ENCODE data around the gene TENM4. TPM values are rescaled to one million over a fixed set of nuclear protein-coding genes. Genes with fewer than 3 reads are reported as not detected.

The TENM4 gene
- total and polyA plus RNA-seq, 2 experiments from 2014 or later = 19.0 to 105 TPM

- Histone ChIP-seq H3K27me3 (no peaks in the 10 kb centered on the region), H3K36me3 (peaks cover 4% of the 10 kb centered on the region), H3K27ac (no peak overlapping the region), H3K4me1 (ENCODE audit: low read depth) (no peaks in the 10 kb centered on the region), H3K9me3 (ENCODE audit: low read depth) (no peaks in the 10 kb centered on the region), H3K4me3 (no peak overlapping the region)
- no peak for DNase-seq (ENCODE audit: low read depth in 1 of 2, low spot score in 1 of 2)
- TF ChIP-seq CTCF (IDR thresholded peaks at IDR 0.05; ENCODE audit: low read depth, low read length) = no peak
These were observed 667.3 kb downstream of the TENM4 start for GRCh38 chr11:78773492-78773891.

GRCh38 chr11:78773077-78773476 lies 667.8 kb downstream of the TENM4 start:
- DNase-seq (ENCODE audit: low read depth in 1 of 2, low spot score in 1 of 2) = peak in 1 of 2 donors; percentile 33
- H3K36me3 ChIP-seq = peaks cover 4% of the 10 kb centered on the region
- H3K9me3 ChIP-seq (ENCODE audit: low read depth) = no peaks in the 10 kb centered on the region
- H3K27ac ChIP-seq = no peak overlapping the region
- no peak overlapping the region for H3K4me3 ChIP-seq
- H3K4me1 ChIP-seq (ENCODE audit: low read depth) = no peaks in the 10 kb centered on the region
- no peaks in the 10 kb centered on the region for H3K27me3 ChIP-seq
- no peak for TF ChIP-seq CTCF (IDR thresholded peaks at IDR 0.05; ENCODE audit: low read depth, low read length)

- no peak overlapping the region for H3K4me3 ChIP-seq
- H3K4me1 ChIP-seq (ENCODE audit: low read depth) = no peaks in the 10 kb centered on the region
- H3K36me3 ChIP-seq = peaks cover 4% of the 10 kb centered on the region
- TF ChIP-seq CTCF (IDR thresholded peaks at IDR 0.05; ENCODE audit: low read depth, low read length) = no peak
- H3K27me3 ChIP-seq = no peaks in the 10 kb centered on the region
- DNase-seq (ENCODE audit: low read depth in 1 of 2, low spot score in 1 of 2) = no peak
- no peak overlapping the region for H3K27ac ChIP-seq
- H3K9me3 ChIP-seq (ENCODE audit: low read depth) = no peaks in the 10 kb centered on the region
These were observed 668.6 kb downstream of the TENM4 start for GRCh38 chr11:78772186-78772585.

- peaks cover 4% of the 10 kb centered on the region for H3K36me3 ChIP-seq
- H3K9me3 ChIP-seq (ENCODE audit: low read depth) = no peaks in the 10 kb centered on the region
- H3K4me1 ChIP-seq (ENCODE audit: low read depth) = no peaks in the 10 kb centered on the region
- H3K27ac ChIP-seq = no peak overlapping the region
- no peaks in the 10 kb centered on the region for H3K27me3 ChIP-seq
- no peak for DNase-seq (ENCODE audit: low read depth in 1 of 2, low spot score in 1 of 2)
- no peak for TF ChIP-seq CTCF (IDR thresholded peaks at IDR 0.05; ENCODE audit: low read depth, low read length)
- no peak overlapping the region for H3K4me3 ChIP-seq
These were observed 669.9 kb downstream of the TENM4 start for GRCh38 chr11:78770931-78771330.

- peak in 1 of 2 donors; percentile 21 for DNase-seq (ENCODE audit: low read depth in 1 of 2, low spot score in 1 of 2)
- no peak for TF ChIP-seq CTCF (IDR thresholded peaks at IDR 0.05; ENCODE audit: low read depth, low read length)
- no peak overlapping the region for H3K27ac ChIP-seq
- H3K27me3 ChIP-seq = no peaks in the 10 kb centered on the region
- no peaks in the 10 kb centered on the region for H3K9me3 ChIP-seq (ENCODE audit: low read depth)
- H3K4me3 ChIP-seq = no peak overlapping the region
- H3K4me1 ChIP-seq (ENCODE audit: low read depth) = no peaks in the 10 kb centered on the region
- peaks cover 4% of the 10 kb centered on the region for H3K36me3 ChIP-seq
These were observed 671.9 kb downstream of the TENM4 start for GRCh38 chr11:78768971-78769370.

GRCh38 chr11:78768345-78768744 lies 672.5 kb downstream of the TENM4 start:
- no peak overlapping the region for H3K4me3 ChIP-seq
- peak in 1 of 2 donors; percentile 33 for DNase-seq (ENCODE audit: low read depth in 1 of 2, low spot score in 1 of 2)
- H3K27me3 ChIP-seq = no peaks in the 10 kb centered on the region
- H3K4me1 ChIP-seq (ENCODE audit: low read depth) = no peaks in the 10 kb centered on the region
- TF ChIP-seq CTCF (IDR thresholded peaks at IDR 0.05; ENCODE audit: low read depth, low read length) = no peak
- no peaks in the 10 kb centered on the region for H3K9me3 ChIP-seq (ENCODE audit: low read depth)
- H3K36me3 ChIP-seq = peaks cover 4% of the 10 kb centered on the region
- H3K27ac ChIP-seq = no peak overlapping the region

Measured in cardiac muscle cell (in vitro differentiated cells and primary cell).